Activated naive CD8-positive, alpha-beta T cell (primary cell): ENCODE results near the gene LRRC52.

Experiments
- H3K27ac Mint-ChIP-seq: one replicate; pipeline ENCODE4 v1.8.0; 2021; ENCODE audit warnings: mixed read lengths
- H3K27me3 Mint-ChIP-seq: one replicate; pipeline ENCODE4 v1.8.0; 2021; ENCODE audit warnings: mixed read lengths
- H3K36me3 Mint-ChIP-seq: one replicate; pipeline ENCODE4 v1.8.0; 2021; ENCODE audit warnings: mixed read lengths
- H3K4me1 Mint-ChIP-seq: one replicate; pipeline ENCODE4 v1.8.0; 2021; ENCODE audit warnings: low read depth, mixed read lengths
- H3K4me3 Mint-ChIP-seq: one replicate; pipeline ENCODE4 v1.8.0; 2021; ENCODE audit warnings: mild to moderate bottlenecking, mixed read lengths
- H3K9me3 Mint-ChIP-seq: one replicate; pipeline ENCODE4 v1.8.0; 2021; ENCODE audit warnings: low read depth, mixed read lengths

The LRRC52 gene

DNA sequence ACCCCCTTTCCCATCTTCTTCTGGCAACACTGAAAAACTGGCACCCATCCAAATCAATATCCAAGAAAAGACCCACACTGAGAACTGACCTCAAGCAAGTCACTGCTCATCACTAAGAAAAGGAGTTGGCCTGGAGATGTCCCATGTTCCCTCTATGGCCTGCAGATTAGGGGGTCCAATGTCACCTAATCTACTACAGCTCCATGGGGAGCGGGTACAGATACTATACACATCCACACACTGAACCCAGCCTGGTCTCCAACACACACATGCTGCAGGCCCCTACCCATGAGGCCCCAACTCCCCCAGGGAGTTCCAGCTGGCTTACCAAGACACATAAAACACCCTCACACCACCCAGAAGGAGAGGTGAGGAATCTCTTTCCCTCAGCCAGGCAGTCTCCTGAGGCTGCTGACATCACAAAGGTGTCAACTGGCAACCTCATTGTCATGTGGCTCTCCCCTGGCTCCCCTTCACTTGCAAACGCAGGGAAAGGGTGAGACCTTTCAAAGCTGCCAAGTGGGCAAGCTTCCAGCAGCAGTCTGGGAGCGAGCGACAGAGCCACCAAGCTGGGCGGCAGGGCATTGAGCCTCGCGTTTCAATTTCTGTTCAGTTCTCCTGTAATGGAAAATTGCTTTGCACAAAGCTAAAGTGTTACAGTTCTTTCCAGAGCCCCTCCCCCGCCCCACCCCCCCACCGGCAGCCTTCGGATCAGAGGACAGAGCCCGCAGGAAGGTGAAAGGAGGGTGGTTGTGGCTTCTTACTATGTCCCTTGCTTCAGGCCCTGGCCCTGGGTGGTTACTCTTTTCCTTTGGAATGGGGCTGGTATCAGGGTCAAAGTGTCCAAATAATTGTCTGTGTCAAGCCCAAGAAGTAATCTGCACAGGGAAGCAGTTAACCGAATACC lies at the start of gene LRRC52:
TSS of gene LRRC52 (plus strand) at position 469 of the 907 bp plus-strand sequence. CDS start at position 766, 297 bp downstream.
- no peak within 1 kb of the TSS for H3K4me3 Mint-ChIP-seq
- no peaks in the 10 kb centered on the region for H3K36me3 Mint-ChIP-seq
- H3K4me1 Mint-ChIP-seq, result no peaks in the 10 kb centered on the region
- H3K9me3 Mint-ChIP-seq, result no peaks in the 10 kb centered on the region
- H3K27me3 Mint-ChIP-seq, result peaks cover 24% of the 10 kb centered on the region
- H3K27ac Mint-ChIP-seq, result no peak within 1 kb of the TSS

DNA sequence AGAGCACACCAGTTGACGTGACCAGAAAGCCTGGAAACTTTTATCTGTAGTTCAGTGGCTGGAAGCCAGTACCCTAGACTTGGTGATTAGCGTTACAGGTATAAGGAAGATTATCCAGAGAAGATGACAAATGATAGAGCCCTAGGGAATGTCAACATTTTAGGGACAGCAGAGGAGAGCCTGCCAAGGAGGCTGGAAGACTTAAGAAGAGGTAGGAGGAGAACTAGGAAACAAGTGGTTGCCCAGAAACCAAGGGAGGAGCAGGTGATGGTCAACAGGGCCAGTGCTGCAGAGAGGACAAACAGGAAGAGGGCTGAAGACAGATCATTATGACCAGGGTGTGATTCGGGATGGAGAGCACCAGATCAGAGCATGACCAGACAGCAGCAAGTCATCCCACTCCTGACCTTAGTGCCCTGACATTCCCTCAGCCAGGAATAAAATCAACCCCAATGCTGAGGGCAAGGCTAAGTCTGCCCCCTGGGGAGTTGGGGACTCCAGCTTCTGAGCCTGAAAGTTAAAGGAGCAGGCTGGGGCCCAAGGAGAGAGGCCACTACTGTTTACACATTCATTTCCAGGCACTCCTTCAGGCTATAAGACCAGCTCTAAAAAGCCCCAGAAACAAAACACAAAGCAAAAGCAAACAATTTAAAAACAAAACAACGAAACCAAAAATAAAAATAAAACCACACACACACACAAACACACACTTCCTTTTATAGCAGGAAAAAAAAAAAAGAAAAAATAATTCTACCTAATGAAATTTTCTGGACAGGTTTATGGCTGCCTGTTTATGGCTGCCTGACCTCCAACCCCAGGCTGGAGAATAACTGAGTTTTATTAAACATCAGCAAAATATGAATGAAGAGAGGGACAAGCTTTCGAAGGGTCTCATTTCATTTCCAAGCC lies 48.6 kb upstream of the LRRC52 start:
- Mint-ChIP-seq H3K4me1 (no peaks in the 10 kb centered on the region), H3K4me3 (no peak overlapping the region), H3K36me3 (no peaks in the 10 kb centered on the region), H3K27ac (no peak overlapping the region), H3K9me3 (no peaks in the 10 kb centered on the region), H3K27me3 (peaks cover 7% of the 10 kb centered on the region)

GRCh38 chr1:165495858-165496205 lies 48.0 kb upstream of the LRRC52 start:
- no peak overlapping the region for H3K4me3 Mint-ChIP-seq
- H3K9me3 Mint-ChIP-seq, result no peaks in the 10 kb centered on the region
- no peaks in the 10 kb centered on the region for H3K36me3 Mint-ChIP-seq
- H3K27me3 Mint-ChIP-seq, result peaks cover 5% of the 10 kb centered on the region
- H3K27ac Mint-ChIP-seq, result no peak overlapping the region
- no peaks in the 10 kb centered on the region for H3K4me1 Mint-ChIP-seq

DNA sequence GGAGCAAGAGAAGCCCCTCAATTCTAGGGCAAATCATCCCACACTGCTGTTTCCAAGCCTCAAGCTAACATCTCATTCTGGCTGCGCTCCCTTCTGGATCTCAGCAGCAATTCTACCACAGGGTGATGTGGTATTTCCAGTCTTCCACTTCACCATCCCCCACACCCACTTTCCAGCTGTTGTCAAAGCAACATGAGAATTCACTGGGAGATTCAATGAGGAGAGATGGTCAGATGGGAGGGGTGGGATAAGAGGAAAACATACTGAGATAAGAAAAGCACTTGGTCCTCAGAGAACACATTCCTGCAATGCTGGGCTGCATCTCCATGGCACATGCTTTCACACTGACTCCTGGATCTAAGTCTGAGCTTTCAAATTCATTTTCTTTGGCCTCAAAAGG lies 47.3 kb upstream of the LRRC52 start:
- H3K36me3 Mint-ChIP-seq, result no peaks in the 10 kb centered on the region

GRCh38 chr1:165497069-165498013 lies 46.5 kb upstream of the LRRC52 start:
- no peaks in the 10 kb centered on the region for H3K4me1 Mint-ChIP-seq
- no peaks in the 10 kb centered on the region for H3K9me3 Mint-ChIP-seq
- no peaks in the 10 kb centered on the region for H3K36me3 Mint-ChIP-seq
- no peak overlapping the region for H3K4me3 Mint-ChIP-seq
- H3K27me3 Mint-ChIP-seq, result peaks cover 5% of the 10 kb centered on the region
- H3K27ac Mint-ChIP-seq, result no peak overlapping the region

More for the DNA sequence above, 47.3 kb upstream of the LRRC52 start:
- Mint-ChIP-seq H3K4me1 (no peaks in the 10 kb centered on the region), H3K4me3 (no peak overlapping the region), H3K27ac (no peak overlapping the region), H3K9me3 (no peaks in the 10 kb centered on the region), H3K27me3 (peaks cover 5% of the 10 kb centered on the region)

GRCh38 chr1:165501330-165501969 lies 42.4 kb upstream of the LRRC52 start:
- Mint-ChIP-seq H3K36me3 (no peaks in the 10 kb centered on the region), H3K27ac (no peak overlapping the region), H3K9me3 (peaks cover 4% of the 10 kb centered on the region), H3K4me1 (no peaks in the 10 kb centered on the region), H3K27me3 (peaks cover 11% of the 10 kb centered on the region), H3K4me3 (no peak overlapping the region)

- Mint-ChIP-seq H3K27ac (no peak overlapping the region), H3K27me3 (peaks cover 11% of the 10 kb centered on the region), H3K4me3 (no peak overlapping the region), H3K9me3 (peaks cover 4% of the 10 kb centered on the region), H3K4me1 (no peaks in the 10 kb centered on the region), H3K36me3 (no peaks in the 10 kb centered on the region)
Measured at GRCh38 chr1:165501970-165502348, 41.8 kb upstream of the LRRC52 start.

DNA sequence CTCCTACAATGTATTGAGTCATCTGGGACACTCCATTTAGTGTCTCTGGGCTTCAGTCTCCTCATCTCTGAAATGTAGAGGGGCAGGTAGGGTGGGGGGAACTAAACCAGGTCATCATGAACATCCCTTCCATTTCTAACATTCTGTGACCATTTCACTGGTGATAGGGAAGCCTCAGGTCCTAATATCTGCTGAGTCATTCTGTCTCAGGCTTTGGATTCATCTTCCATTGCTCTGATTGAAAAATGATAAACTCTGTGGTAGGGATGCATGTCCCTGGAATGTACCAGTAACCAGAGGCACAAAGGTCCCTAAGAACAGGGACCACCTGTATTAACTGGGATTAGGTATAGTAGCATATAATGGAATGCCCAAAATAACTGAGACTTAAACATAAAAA lies 36.2 kb upstream of the LRRC52 start:
- H3K4me1 Mint-ChIP-seq, result no peaks in the 10 kb centered on the region
- H3K27me3 Mint-ChIP-seq, result peaks cover 11% of the 10 kb centered on the region
- H3K9me3 Mint-ChIP-seq, result peaks cover 4% of the 10 kb centered on the region
- H3K4me3 Mint-ChIP-seq, result no peak overlapping the region
- H3K27ac Mint-ChIP-seq, result no peak overlapping the region
- H3K36me3 Mint-ChIP-seq, result no peaks in the 10 kb centered on the region

GRCh38 chr1:165508291-165508690 lies 35.5 kb upstream of the LRRC52 start:
- Mint-ChIP-seq H3K27ac (no peak overlapping the region), H3K36me3 (no peaks in the 10 kb centered on the region), H3K4me3 (no peak overlapping the region), H3K9me3 (peaks cover 4% of the 10 kb centered on the region), H3K4me1 (no peaks in the 10 kb centered on the region), H3K27me3 (peaks cover 7% of the 10 kb centered on the region)

DNA sequence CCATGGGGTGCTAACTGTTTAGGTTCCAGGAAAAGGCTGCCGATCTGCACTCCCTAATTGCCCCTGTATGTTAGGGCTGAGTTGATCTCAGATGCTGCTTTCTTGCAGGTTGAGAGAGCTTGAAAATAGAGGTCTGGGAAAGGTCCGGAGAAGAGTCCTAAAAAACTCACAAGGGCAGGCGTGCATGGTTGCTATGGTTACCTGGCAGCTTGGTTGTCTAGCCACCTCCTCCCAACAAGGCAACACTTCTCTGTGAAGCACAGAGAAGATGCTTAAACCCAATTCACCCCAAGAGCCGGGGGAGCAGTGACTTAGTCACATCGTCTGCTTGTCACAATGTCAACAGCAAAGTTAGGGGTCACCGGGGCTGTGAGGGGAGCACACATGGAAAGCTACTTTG lies 31.0 kb upstream of the LRRC52 start:
- Mint-ChIP-seq H3K27me3 (peaks cover 2% of the 10 kb centered on the region), H3K36me3 (no peaks in the 10 kb centered on the region), H3K9me3 (no peaks in the 10 kb centered on the region), H3K27ac (no peak overlapping the region), H3K4me1 (no peaks in the 10 kb centered on the region), H3K4me3 (no peak overlapping the region)

DNA sequence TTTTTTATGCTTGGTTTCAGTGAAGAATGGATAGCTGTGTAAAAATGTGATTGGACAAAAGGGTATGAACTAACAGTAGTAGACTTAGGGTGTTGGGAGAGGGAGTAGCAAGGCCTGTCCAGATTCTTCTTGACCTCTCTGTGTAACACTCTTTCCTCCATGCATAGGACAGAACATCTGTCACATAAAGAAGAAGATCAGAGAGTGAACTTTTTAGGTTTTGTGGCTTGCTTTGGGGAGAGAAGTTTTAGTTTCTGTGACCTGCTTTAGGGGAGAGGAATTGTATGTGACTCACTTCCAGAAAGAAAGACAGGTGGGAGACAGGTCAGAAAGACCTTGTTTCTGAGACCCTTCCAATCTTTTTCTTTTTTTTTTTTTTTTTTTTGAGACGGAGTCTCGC lies 27.3 kb upstream of the LRRC52 start:
- peaks cover 4% of the 10 kb centered on the region for H3K9me3 Mint-ChIP-seq
- H3K27me3 Mint-ChIP-seq, result peaks cover 10% of the 10 kb centered on the region
- H3K36me3 Mint-ChIP-seq, result peaks cover 4% of the 10 kb centered on the region
- no peak overlapping the region for H3K27ac Mint-ChIP-seq
- no peak overlapping the region for H3K4me3 Mint-ChIP-seq
- no peaks in the 10 kb centered on the region for H3K4me1 Mint-ChIP-seq

- H3K4me1 Mint-ChIP-seq, result no peaks in the 10 kb centered on the region
- no peak overlapping the region for H3K27ac Mint-ChIP-seq
- H3K27me3 Mint-ChIP-seq, result peaks cover 24% of the 10 kb centered on the region
- peaks cover 11% of the 10 kb centered on the region for H3K9me3 Mint-ChIP-seq
- H3K4me3 Mint-ChIP-seq, result no peak overlapping the region
- H3K36me3 Mint-ChIP-seq, result peaks cover 4% of the 10 kb centered on the region
Measured at GRCh38 chr1:165520646-165521045, 23.2 kb upstream of the LRRC52 start.

DNA sequence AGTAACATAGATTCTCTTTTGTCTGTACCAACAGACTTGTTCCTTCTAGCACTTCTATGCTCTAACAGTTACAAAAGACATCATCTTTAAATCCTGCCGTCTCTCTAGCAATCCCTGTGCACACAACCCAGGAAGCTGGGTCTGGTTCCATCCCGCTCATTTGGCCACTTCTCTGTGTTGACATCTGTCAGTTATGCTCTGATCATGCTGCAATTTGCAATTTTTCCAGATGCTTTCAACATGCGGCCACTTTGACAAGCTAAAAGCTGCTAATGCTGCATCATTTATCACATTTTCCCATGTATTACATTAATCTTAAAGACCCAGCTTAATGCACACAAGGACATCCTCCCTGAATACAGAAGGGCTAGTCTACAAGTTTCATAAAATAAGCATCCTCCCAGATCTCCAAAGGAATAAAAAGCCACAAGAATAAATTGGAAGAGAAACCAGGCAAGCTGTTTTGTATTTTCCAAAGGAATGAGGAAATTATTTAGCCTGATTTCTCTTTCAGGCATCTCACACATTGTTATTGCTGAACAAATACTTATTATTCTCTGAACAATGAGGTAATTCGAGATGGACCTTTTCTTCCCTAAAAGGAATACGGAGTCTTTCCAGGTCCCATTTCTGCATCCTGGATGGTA lies 19.0 kb upstream of the LRRC52 start:
- Mint-ChIP-seq H3K36me3 (peaks cover 4% of the 10 kb centered on the region), H3K4me3 (no peak overlapping the region), H3K9me3 (peaks cover 11% of the 10 kb centered on the region), H3K27me3 (peaks cover 36% of the 10 kb centered on the region), H3K4me1 (no peaks in the 10 kb centered on the region), H3K27ac (no peak overlapping the region)

DNA sequence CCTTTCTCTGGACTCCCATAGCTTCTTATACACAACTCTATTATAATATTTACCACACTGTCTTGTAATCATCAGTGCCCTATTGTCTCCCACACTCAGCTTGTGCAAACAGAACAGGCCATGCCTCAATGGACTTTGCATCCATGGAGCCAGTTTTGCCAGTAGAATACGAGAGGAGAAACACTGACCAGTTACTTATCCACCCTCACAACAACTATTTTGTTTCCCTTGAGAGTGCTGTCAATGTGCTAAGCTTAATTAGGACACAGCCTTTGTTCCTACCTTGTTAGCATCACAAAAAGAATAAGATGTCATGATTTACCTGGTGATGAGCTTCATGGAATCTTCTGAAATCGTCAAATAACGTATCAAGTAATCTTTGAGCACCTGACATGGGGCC lies 18.1 kb upstream of the LRRC52 start:
- Mint-ChIP-seq H3K27ac (no peak overlapping the region), H3K9me3 (peaks cover 7% of the 10 kb centered on the region), H3K4me1 (no peaks in the 10 kb centered on the region), H3K4me3 (no peak overlapping the region), H3K27me3 (peaks cover 33% of the 10 kb centered on the region), H3K36me3 (peaks cover 4% of the 10 kb centered on the region)
